ENCODE results near the gene PIM3.

Gene PIM3

GRCh38 chr22:49934160-49934890, 26.2 kb upstream of the PIM3 start:
- H2AFZ ChIP-seq (ENCODE audit: low read depth), result no peak overlapping the region
- H3K4me2 ChIP-seq, result peak overlapping the region; percentile 68
- no peak overlapping the region for H3K4me3 ChIP-seq (IDR thresholded peaks at IDR 0.05; ENCODE audit: insufficient read depth, low read depth, low read length)
- no peaks in the 10 kb centered on the region for H3K79me2 ChIP-seq (ENCODE audit: insufficient read depth, low read depth)
- H3K36me3 ChIP-seq (ENCODE audit: insufficient read depth), result no peaks in the 10 kb centered on the region
- no peaks in the 10 kb centered on the region for H3K27me3 ChIP-seq (ENCODE audit: insufficient read depth, low read depth)
- peak overlapping the region; percentile 55 for H3K27ac ChIP-seq
- H4K20me1 ChIP-seq (ENCODE audit: insufficient read depth), result no peaks in the 10 kb centered on the region
- TF ChIP-seq CTCF (conservative IDR thresholded peaks at IDR 0.05; ENCODE audit: low read depth, low read length), result no peak
- H3K4me1 ChIP-seq (ENCODE audit: low read depth, poor library complexity, severe bottlenecking), result peaks cover 38% of the 10 kb centered on the region
- H3K9ac ChIP-seq, result peak overlapping the region; percentile 59

- Histone ChIP-seq H3K4me2 (peak overlapping the region; percentile 68), H4K20me1 (ENCODE audit: insufficient read depth) (no peaks in the 10 kb centered on the region), H3K9ac (peak overlapping the region; percentile 59), H3K79me2 (ENCODE audit: insufficient read depth, low read depth) (no peaks in the 10 kb centered on the region), H3K4me1 (ENCODE audit: low read depth, poor library complexity, severe bottlenecking) (peaks cover 35% of the 10 kb centered on the region), H3K27ac (peak overlapping the region; percentile 55), H3K4me3 (IDR thresholded peaks at IDR 0.05; ENCODE audit: insufficient read depth, low read depth, low read length) (no peak overlapping the region), H3K27me3 (ENCODE audit: insufficient read depth, low read depth) (no peaks in the 10 kb centered on the region), H2AFZ (ENCODE audit: low read depth) (no peak overlapping the region), H3K36me3 (ENCODE audit: insufficient read depth) (no peaks in the 10 kb centered on the region)
- TF ChIP-seq CTCF (conservative IDR thresholded peaks at IDR 0.05; ENCODE audit: low read depth, low read length), result no peak
Observed at GRCh38 chr22:49934891-49935557, 25.5 kb upstream of the PIM3 start.

DNA sequence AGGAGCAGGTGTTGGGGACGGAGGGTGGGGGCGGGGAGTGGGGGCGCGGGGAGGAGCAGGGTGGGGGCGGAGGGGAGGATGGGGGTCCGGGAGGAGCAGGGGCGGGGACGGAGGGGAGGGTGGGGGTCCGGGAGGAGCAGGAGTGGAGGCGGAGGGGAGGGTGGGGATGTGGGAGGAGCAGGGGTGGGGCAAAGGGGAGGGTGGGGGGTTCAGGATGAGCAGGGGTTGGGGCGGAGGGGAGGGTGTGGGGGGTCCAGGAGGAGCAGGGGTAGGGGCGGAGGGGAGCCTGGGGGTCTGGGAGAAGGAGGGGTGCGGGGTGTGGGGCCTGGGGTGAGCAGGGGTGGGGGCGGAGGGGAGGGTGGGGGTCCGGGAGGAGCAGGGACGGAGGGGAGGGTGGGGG, 25.0 kb upstream of the PIM3 start:
- Histone ChIP-seq H3K9ac (no peak overlapping the region), H4K20me1 (ENCODE audit: insufficient read depth) (no peaks in the 10 kb centered on the region), H3K27me3 (ENCODE audit: insufficient read depth, low read depth) (no peaks in the 10 kb centered on the region), H3K36me3 (ENCODE audit: insufficient read depth) (no peaks in the 10 kb centered on the region), H3K27ac (no peak overlapping the region), H2AFZ (ENCODE audit: low read depth) (no peak overlapping the region), H3K4me2 (no peak overlapping the region), H3K4me3 (IDR thresholded peaks at IDR 0.05; ENCODE audit: insufficient read depth, low read depth, low read length) (no peak overlapping the region), H3K4me1 (ENCODE audit: low read depth, poor library complexity, severe bottlenecking) (peaks cover 35% of the 10 kb centered on the region), H3K79me2 (ENCODE audit: insufficient read depth, low read depth) (no peaks in the 10 kb centered on the region)
- no peak for TF ChIP-seq CTCF (conservative IDR thresholded peaks at IDR 0.05; ENCODE audit: low read depth, low read length)

- H2AFZ ChIP-seq (ENCODE audit: low read depth), result no peak overlapping the region
- peaks cover 27% of the 10 kb centered on the region for H3K4me1 ChIP-seq (ENCODE audit: low read depth, poor library complexity, severe bottlenecking)
- no peaks in the 10 kb centered on the region for H3K79me2 ChIP-seq (ENCODE audit: insufficient read depth, low read depth)
- no peak overlapping the region for H3K4me3 ChIP-seq (IDR thresholded peaks at IDR 0.05; ENCODE audit: insufficient read depth, low read depth, low read length)
- peak overlapping the region; percentile 61 for H3K9ac ChIP-seq
- no peak for TF ChIP-seq CTCF (conservative IDR thresholded peaks at IDR 0.05; ENCODE audit: low read depth, low read length)
- H3K36me3 ChIP-seq (ENCODE audit: insufficient read depth), result no peaks in the 10 kb centered on the region
- H3K4me2 ChIP-seq, result peak overlapping the region; percentile 39
- H4K20me1 ChIP-seq (ENCODE audit: insufficient read depth), result no peaks in the 10 kb centered on the region
- H3K27ac ChIP-seq, result peak overlapping the region; percentile 83
- H3K27me3 ChIP-seq (ENCODE audit: insufficient read depth, low read depth), result no peaks in the 10 kb centered on the region
Observed at GRCh38 chr22:49936018-49936972, 24.3 kb upstream of the PIM3 start.
